Keratinocyte (primary cell): ENCODE measurements around the gene TTC16.

Experiments used
- EZH2 ChIP-seq: IDR thresholded peaks from one replicate; pipeline ENCODE4 v1.6.1; 2012; ENCODE audit warnings: inconsistent platforms, mild to moderate bottlenecking, low read length, moderate library complexity
- TF ChIP-seq, protein P1 (sequence below), 3 experiments: IDR thresholded peaks in 1 of 3; conservative IDR thresholded peaks in 1 of 3; optimal IDR thresholded peaks in 1 of 3; 2 replicates in 2 of 3; 3 replicates in 1 of 3; pipeline versions ENCODE3 to v1.5.1; 2011; ENCODE audit warnings: low read length in 3 of 3, mild to moderate bottlenecking in 3 of 3, moderate library complexity in 2 of 3, control low read depth in 1 of 3, inconsistent platforms in 1 of 3; ENCODE audit not compliant: insufficient read depth in 2 of 3; ENCODE audit errors: extremely low read depth in 1 of 3

DNA sequence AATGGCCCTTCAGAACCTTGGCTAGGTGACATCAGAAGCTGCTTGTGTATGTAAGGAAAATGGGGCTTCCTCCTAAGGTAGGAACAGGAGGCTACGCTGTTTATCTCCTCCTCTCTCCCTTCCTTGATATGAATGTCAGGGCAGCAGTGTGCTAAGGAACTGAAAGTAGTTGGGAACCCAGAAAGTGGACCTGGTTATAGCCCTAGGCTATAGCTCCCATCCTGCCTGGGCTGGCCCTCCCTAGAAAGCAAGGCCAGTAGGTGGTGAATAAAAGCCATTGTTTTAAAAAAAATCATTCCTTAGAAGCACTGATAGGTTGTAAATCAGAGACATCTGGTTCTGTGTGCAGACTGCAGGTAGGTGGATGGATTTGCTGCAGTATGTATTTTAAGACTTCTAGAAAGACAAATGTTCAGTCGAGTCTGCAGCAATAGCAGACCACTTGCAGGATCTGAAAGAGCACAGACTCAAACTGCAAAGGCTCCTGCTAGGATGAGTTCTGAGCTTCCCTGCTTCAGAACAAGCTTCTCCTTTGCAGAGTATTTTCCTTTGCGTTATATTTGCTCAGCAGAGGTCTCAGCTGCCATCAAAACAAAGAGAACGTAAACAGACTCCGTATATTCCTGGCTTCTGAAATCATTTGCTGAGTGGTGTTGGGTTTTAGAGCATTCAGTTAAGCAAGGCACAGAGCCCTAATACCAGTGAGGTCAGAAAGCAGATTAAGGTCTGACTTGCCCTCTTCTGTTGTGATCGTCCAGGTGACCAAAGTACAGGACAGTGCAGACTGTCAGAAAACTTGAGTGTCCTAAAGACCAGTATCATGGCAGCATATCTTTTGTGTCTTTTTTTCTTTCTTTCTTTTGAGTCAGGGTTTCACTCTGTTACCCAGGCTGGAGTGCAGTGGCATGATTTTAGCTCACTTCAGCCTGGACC, 29.2 kb upstream of the TTC16 start:
- no peak for TF ChIP-seq EZH2
- TF ChIP-seq, protein P1, sequence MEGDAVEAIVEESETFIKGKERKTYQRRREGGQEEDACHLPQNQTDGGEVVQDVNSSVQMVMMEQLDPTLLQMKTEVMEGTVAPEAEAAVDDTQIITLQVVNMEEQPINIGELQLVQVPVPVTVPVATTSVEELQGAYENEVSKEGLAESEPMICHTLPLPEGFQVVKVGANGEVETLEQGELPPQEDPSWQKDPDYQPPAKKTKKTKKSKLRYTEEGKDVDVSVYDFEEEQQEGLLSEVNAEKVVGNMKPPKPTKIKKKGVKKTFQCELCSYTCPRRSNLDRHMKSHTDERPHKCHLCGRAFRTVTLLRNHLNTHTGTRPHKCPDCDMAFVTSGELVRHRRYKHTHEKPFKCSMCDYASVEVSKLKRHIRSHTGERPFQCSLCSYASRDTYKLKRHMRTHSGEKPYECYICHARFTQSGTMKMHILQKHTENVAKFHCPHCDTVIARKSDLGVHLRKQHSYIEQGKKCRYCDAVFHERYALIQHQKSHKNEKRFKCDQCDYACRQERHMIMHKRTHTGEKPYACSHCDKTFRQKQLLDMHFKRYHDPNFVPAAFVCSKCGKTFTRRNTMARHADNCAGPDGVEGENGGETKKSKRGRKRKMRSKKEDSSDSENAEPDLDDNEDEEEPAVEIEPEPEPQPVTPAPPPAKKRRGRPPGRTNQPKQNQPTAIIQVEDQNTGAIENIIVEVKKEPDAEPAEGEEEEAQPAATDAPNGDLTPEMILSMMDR (optimal IDR thresholded peaks at IDR 0.05 in 1 of 3, IDR thresholded peaks at IDR 0.05 in 1 of 3, conservative IDR thresholded peaks at IDR 0.05 in 1 of 3; ENCODE audit: extremely low read depth in 1 of 3, insufficient read depth in 2 of 3, low read length in 3 of 3): no peak
